Urothelium cell line (cell line): Measurements from ENCODE around the gene CYCS.
A peak's percentile ranks its signal among the peaks of the same experiment; 100 is the strongest.
"Not testable (repeated sequence)": the region's sequence is repeated elsewhere in the genome, so short reads cannot be mapped to it uniquely, and the experiment has no call there.

Experiments used
- DNase-seq: peaks from one replicate; pipeline ENCODE4 v3.0.0; 2011; ENCODE audit warnings: low spot score, mixed read lengths
- FAIRE-seq: peaks from 2 replicates; lab custom pipeline; 2011; peaks lifted over from hg19 to GRCh38; lab: Jason Lieb, UNC

The CYCS gene

GRCh38 chr7:25125137-25125946 lies at the start of gene CYCS:
Gene CYCS (minus strand): TSS chr7:25125260. CDS start chr7:25124119, 1,141 bp downstream.
- FAIRE-seq: peak; percentile 98
- DNase-seq: peak; percentile 98

DNA sequence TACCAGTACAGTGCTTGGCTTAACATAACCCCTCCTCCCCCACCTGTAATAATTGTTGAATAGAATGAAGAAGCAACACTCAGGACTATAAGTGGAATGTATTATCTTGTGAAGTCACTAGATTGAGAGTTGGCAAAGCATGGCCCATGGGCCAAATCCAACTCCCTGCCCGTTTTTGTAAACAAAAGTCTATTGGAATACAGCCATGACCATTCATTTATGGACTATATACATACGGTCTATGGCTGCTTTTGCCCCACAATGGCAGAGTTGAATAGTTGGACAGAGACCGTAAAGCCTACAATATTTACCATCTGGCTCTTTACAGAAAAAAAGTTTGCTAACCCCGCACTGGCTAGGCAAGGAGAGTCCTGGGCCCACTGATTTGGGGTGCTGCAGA lies 48.1 kb upstream of the CYCS start:
- no peak for FAIRE-seq
- DNase-seq: no peak

GRCh38 chr7:25171516-25171915 lies 46.5 kb upstream of the CYCS start:
- no peak for DNase-seq
- FAIRE-seq: no peak

- no peak for FAIRE-seq
- DNase-seq: no peak
Measured at GRCh38 chr7:25171071-25171470, 46.0 kb upstream of the CYCS start.

- FAIRE-seq: no peak
Measured at GRCh38 chr7:25169683-25170082, 44.6 kb upstream of the CYCS start.

DNA sequence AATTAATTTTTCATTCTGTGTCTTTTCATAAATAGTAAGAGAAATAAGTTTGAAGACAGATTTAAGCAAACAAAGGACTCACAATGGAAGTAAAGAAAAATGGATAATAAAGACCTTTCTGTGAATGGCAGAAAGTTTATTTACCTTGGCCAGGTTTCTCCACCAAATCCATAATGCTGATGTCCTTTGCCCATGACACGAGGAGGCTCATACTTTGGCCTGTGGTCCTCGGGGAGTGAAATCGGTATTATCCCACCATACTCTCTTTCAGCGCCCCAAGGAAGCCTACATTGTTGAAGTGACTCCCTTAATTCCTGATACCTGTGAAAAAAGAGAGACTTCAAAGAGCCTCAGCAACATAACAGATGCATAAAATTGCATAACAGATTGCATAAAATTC lies 43.1 kb upstream of the CYCS start:
- no peak for FAIRE-seq
- no peak for DNase-seq

More at GRCh38 chr7:25169683-25170082, 44.6 kb upstream of the CYCS start:
- DNase-seq: no peak

DNA sequence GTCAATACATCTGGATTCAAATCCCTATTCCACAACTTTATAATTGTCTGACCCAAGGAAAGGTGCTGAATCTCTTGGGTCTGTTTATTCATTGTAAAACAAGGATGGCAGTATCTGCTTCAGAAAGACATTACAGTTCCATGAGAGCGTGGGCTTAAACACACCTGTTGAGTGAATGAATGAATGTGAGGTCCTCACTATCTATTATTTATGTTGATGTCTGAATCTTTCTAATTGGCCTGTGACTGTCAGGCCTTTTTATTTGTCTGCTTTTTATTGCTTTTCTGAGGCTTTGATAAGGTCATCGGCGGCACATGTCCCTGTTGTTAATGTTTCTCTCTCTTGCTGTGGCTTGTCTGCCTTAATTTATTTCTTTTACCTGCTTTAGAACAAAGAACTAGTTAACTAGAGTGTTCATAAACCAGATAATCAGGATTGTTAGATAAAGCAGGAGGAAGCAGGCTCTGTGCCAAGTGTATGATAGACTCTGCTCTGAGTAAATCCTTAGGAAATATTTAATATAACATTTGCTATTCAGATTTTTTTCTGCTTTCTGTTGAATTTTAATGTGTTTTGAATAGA lies 42.3 kb upstream of the CYCS start:
- no peak for FAIRE-seq
- DNase-seq: no peak

DNA sequence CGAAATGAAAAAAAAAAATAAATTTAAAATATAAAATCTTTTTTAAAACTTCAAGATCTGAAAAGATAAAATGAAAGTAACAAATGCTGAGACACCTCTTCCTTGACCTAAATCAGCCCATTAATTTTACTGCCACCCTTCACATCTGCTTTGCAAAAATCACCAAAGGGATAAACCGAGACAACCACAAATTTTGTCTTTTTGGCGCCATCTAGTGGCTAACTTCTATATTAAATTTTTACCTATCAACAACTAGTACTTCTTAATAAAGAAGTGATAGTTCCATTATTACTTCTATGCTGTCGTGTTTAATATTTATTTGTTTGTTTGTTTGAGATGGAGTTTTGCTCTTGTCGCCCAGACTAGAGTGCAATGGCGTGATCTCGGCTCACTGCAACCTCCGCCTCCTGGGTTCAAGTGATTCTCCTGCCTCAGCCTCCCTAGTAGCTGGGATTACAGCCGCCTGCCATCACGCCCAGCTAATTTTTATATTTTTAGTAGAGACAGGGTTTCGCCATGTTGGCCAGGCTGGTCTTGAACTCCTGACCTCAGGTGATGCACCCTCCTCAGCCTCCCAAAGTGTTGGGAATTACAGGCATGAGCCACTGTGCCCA lies 35.0 kb upstream of the CYCS start:
- not testable (repeated sequence) for FAIRE-seq
- peak; percentile 37 for DNase-seq

GRCh38 chr7:25158966-25159365 lies 33.9 kb upstream of the CYCS start:
- no peak for FAIRE-seq
- DNase-seq: no peak

DNA sequence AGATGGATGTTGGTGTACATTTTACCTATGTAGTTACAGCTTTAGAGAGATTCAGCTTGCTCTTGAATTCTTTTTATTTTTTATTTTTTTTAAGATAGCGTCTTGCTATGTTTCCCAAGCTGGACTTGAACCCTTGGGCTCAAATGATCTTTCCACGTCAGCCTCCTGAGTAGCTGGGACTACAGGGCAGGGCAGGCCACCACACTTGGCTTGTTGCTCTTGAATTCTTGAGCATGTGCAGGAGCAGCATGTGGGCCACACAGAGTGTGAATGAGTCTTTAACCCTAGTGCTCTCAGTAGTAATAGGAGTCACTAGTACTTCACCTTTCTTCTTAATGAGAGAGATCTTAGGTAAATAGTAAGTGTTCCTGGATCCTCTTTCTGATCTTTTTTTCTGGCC lies 26.7 kb upstream of the CYCS start:
- FAIRE-seq: no peak
- no peak for DNase-seq

DNA sequence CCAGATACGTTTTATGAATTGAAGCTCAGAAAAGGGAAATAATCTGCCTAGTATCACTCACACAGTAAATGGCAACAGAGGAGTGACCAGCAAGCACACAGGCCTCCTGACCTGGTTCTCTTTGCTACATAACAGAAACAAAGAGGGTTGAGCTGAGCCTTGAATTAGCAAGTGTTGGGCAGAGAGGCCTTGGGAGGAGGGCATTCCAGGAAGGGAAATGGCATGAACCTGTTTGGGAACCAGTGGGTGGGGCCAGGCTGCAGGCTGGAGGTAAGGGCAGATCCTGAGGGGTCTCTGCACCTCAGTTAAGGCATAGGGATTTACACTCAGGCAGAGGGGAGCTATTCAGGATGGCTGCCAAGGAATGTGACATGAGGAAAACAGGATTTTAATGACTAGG lies 24.8 kb upstream of the CYCS start:
- DNase-seq: no peak
- no peak for FAIRE-seq

DNA sequence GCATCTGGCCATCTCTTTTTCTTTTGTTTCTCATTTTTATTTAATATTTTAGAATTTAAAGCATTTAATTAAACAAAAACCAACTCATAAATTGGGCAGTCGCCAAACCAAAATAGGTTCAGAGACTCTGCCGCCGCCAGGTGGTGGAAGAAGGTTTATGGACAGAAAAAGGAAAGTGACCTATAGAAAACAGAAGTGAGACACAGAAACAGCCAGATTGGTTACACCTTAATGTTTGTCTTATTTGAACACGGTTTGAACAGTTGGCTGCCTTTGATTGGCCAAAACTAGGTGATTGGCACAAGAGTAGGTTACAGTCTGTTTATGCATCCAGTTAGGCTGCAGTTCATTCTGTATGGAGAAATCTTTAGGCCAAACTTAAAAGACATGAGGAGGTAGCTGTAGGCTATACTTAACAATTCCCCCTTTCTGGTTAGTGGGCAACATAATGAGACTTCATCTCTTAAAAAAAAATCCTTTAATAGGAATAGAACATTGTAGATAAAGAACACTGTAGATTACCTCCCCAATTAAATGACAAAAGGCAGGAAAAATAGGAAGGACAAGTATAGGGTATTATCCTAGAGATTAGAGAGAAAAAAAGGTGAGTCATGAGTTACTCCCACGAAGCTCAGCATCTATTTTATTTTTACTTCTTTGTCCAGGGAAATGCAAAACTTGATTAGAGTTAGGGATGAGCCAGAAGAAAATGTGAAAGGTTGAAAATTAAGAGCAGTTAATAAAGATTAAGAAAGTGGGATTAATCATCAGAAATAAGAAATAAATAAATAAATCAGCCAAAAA lies 23.9 kb upstream of the CYCS start:
- FAIRE-seq (no peak), DNase-seq (no peak)

- FAIRE-seq (no peak), DNase-seq (no peak)
Measured at GRCh38 chr7:25143763-25144162, 18.7 kb upstream of the CYCS start.

DNA sequence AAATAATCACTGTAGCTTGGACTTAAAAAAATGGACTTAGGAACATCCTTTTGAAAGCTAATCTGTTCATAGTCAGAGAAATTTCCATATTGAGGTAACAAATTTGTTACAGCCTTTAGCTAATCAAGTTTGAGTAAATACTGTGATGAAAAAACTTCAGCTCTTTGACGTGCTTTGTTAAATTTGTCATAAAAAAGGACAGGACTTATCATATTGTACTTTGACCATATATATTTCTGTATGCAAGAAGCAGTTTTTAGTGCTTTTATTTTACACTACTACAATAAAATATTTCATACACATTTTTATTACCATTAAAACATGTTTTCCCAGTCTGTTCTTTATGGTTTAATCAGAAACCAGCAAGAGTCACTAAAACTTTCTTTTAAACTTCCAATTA lies 14.5 kb upstream of the CYCS start:
- DNase-seq (no peak), FAIRE-seq (no peak)

- FAIRE-seq: no peak
- DNase-seq: no peak
Measured at GRCh38 chr7:25134358-25135010, 9.4 kb upstream of the CYCS start.

- DNase-seq (no peak), FAIRE-seq (no peak)
Measured at GRCh38 chr7:25132430-25132829, 7.4 kb upstream of the CYCS start.

DNA sequence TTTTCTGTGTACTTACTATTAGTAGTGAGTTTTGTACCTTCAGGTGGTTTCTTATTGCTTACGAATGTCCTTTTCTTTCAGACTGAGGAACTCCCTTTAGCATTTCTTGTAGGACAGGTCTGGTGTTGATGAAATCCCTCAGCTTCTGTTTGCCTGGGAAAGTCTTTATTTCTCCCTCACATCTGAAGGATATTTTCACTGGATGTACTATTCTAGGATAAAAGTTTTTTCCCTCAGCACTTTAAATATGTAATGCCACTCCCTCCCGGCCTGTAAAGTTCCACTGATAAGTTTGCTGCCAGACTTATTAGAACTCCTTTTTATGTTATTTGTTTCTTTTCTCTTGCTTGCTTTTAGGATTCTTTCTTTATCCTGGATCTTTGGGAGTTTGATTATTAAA lies 1.7 kb upstream of the CYCS start:
- DNase-seq (no peak), FAIRE-seq (no peak)

DNA sequence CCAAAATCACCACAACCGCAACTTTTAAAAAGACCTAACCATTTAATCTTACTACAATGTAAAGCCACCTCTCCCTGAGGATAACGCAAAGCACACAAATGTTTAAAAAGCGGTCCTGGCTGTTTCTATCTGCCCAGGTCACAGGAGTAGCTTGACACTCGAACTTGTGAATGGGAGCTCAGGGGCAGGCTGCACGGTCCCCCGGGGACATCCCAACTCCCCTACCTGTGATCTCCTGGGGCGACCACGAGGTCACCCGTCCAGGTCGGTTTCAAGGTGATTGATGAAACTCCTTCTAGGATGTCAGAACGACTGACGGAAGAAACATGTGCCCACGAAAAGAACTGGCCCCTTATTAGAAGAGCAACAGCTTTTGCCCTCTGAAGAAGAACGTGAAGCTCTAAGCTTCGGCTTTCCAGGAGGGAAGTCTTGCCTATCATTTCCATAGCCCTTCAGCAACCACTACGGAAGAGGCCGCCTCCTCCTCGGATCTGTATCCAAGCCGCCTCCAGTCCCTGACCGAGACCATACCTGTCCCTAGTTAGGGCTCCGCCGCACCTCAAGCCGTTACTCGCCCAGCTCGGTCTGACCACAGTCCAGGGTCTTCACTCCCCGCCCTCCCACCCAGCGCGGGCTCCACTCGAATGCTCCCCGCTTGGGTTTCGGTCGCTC lies 459 bp downstream of the CYCS start:
- peak; percentile 14 for DNase-seq
- no peak for FAIRE-seq

GRCh38 chr7:25122373-25122772 lies 2.7 kb downstream of the CYCS start:
- DNase-seq: no peak
- no peak for FAIRE-seq

- no peak for DNase-seq
- FAIRE-seq: no peak
Measured at GRCh38 chr7:25121599-25121998, 3.5 kb downstream of the CYCS start.
